A673 (cell line): ENCODE results near the gene GMEB1. TPM values are rescaled to one million over a fixed set of nuclear protein-coding genes. Genes with fewer than 3 reads are reported as not detected.

ENCODE experiments used
- Bru-seq: library from RNA; stranded (reverse); fragments of 400-500 nt; gene quantifications from one replicate; lab custom pipeline; 2021; lab: Mats Ljungman, UMichigan
- BruChase-seq, 2 experiments: library from RNA; stranded (reverse); fragments of 400-500 nt; gene quantifications; one replicate each; lab custom pipeline; 2021; lab: Mats Ljungman, UMichigan
- BruUV-seq: library from RNA; stranded (reverse); fragments of 400-500 nt; replicated peaks from 2 replicates; lab custom pipeline; 2021; lab: Mats Ljungman, UMichigan
- CTCF ChIA-PET: fragments of 300-600 bp; sonication (Branson Sonifier 250); formaldehyde crosslinking; loops from one replicate; lab custom pipeline; 2022; ENCODE audit warnings: antibody characterized with exemption; lab: Charles Lee
- POLR2A ChIA-PET: fragments of 300-600 bp; sonication (Branson Sonifier 250); formaldehyde crosslinking; loops from one replicate; lab custom pipeline; 2022; ENCODE audit warnings: antibody characterized with exemption; ENCODE audit not compliant: low non-redundant PET; lab: Charles Lee
- DNase-seq: peaks from one replicate; pipeline ENCODE4 v3.0.0-alpha.2; 2015; ENCODE audit warnings: low spot score
- H3K27ac ChIP-seq: fragments of 200-600 bp; sonication (generic); 2 replicates; pipeline ENCODE4 v1.5.1; 2016; ENCODE audit warnings: mixed run types, low read depth, mild to moderate bottlenecking, mixed read lengths, antibody characterized with exemption, low read length; ENCODE audit not compliant: poor library complexity, severe bottlenecking
- H3K27me3 ChIP-seq: fragments of 200-600 bp; sonication (generic); replicated peaks from 2 replicates; pipeline ENCODE4 v1.6.1; 2017; ENCODE audit warnings: mixed run types, low read depth, mild to moderate bottlenecking, mixed read lengths, antibody characterized with exemption, low read length; ENCODE audit not compliant: insufficient read depth, poor library complexity
- H3K36me3 ChIP-seq: fragments of 200-600 bp; sonication (generic); 2 replicates; pipeline ENCODE4 v1.6.1; 2016; ENCODE audit warnings: mixed run types, mild to moderate bottlenecking, mixed read lengths, antibody characterized with exemption, low read length; ENCODE audit not compliant: insufficient read depth, poor library complexity, severe bottlenecking
- H3K4me1 ChIP-seq: fragments of 200-600 bp; sonication (generic); 2 replicates; pipeline ENCODE4 v1.6.1; 2017; ENCODE audit warnings: mixed run types, mild to moderate bottlenecking, mixed read lengths, antibody characterized with exemption, low read length; ENCODE audit not compliant: insufficient read depth, poor library complexity, severe bottlenecking
- H3K4me3 ChIP-seq: fragments of 200-600 bp; sonication (generic); 2 replicates; pipeline ENCODE4 v1.5.1; 2016; ENCODE audit warnings: low read depth, mixed run types, mild to moderate bottlenecking, mixed read lengths, low read length; ENCODE audit not compliant: poor library complexity, severe bottlenecking
- H3K9me3 ChIP-seq: fragments of 200-600 bp; sonication (generic); 2 replicates; pipeline ENCODE4 v1.6.1; 2016; ENCODE audit warnings: mixed run types, low read depth, mild to moderate bottlenecking, mixed read lengths, antibody characterized with exemption, low read length; ENCODE audit not compliant: poor library complexity, severe bottlenecking
- EZH2 ChIP-seq: fragments of 200-600 bp; sonication (generic); IDR thresholded peaks from 2 replicates; pipeline ENCODE4 v1.6.1; 2017; ENCODE audit warnings: borderline replicate concordance, low read depth, mild to moderate bottlenecking, mixed read lengths, antibody characterized with exemption, low read length; ENCODE audit not compliant: poor library complexity, severe bottlenecking
- intact Hi-C: fragments of 100-400 bp; cut with micrococcal nuclease; formaldehyde crosslinking; loops from one replicate; pipeline ENCODE4 v1.10.0; 2022; ENCODE audit not compliant: unreplicated experiment
- long read RNA-seq: library from polyadenylated mRNA; stranded (forward); transcript quantifications from one replicate; pipeline ENCODE4 v2.0.0, GENCODE V29; 2022
- total RNA-seq: library from RNA; stranded (reverse); gene quantifications from 2 replicates; pipeline ENCODE4 v1.2.3, GENCODE V29; 2021
- TF ChIP-seq, protein P1 (sequence below): fragments of 300-800, 200-600 bp; sonication (generic); conservative IDR thresholded peaks from 2 replicates; pipeline ENCODE4 v1.5.1; 2017; ENCODE audit warnings: low read depth, mild to moderate bottlenecking, antibody characterized with exemption, low read length, moderate library complexity, mixed read lengths

The GMEB1 gene, protein sequence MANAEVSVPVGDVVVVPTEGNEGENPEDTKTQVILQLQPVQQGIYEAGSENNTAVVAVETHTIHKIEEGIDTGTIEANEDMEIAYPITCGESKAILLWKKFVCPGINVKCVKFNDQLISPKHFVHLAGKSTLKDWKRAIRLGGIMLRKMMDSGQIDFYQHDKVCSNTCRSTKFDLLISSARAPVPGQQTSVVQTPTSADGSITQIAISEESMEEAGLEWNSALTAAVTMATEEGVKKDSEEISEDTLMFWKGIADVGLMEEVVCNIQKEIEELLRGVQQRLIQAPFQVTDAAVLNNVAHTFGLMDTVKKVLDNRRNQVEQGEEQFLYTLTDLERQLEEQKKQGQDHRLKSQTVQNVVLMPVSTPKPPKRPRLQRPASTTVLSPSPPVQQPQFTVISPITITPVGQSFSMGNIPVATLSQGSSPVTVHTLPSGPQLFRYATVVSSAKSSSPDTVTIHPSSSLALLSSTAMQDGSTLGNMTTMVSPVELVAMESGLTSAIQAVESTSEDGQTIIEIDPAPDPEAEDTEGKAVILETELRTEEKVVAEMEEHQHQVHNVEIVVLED
- total RNA-seq, result 20.9 and 23.0 TPM in 2 replicates
- percentile 65 among the genes with signal in this experiment for Bru-seq, nascent RNA
- percentile 72 among the genes with signal in this experiment for BruChase-seq, experiment 1, labeled RNA remaining after a 2-hour chase
- percentile 77 among the genes with signal in this experiment for BruChase-seq, experiment 2, labeled RNA remaining after a 6-hour chase
- long read RNA-seq, full-length matches to known transcripts, result 8 of 21 reads
- long read RNA-seq, partial matches to known transcripts, result 2 of 21 reads
- long read RNA-seq, other reads (novel, unspliced or antisense), result 11 of 21 reads

DNA sequence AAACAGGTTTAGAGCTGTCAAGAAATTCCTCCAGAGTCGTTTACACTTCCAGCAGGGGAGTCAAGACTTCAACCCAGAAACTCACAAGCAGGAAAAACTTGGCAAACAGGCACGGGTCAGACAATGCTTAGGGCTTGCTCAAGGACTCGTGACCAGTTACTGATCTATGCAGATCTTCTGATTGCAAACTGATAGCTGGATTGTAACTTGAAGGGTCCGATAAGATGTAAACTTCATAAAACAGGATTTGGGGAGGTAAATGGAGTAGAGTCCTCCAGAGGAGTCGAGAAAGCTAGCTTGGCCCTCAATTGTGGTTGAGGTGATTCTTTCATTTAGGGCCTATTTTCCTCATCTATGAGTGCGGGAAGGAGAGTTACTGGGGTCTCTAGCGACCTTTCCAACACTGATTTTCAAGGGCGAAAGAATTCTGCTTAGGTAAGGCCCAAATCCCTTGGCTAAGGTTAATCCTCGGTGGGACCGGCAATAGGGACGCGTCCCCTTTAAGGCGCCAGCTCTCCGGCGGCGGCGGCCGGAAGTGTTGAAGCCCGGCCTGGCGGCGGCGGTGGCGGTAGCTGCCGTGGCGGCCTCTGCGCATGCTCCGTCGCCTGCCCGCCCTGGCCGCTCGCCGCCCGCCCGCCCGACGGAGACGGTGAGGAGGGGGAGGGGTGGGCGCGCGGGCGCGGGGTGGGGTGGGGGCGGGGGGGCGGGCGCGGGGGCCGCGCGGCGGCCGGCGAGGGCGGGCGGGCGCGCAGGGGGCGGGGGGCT is at the start of gene GMEB1:
Gene GMEB1 (plus strand): TSS at position 594 of the 765 bp plus-strand sequence. CDS start 14,829 bp downstream, outside the sequence.
- DNase-seq, result peak; percentile 93
- ChIA-PET POLR2A (interaction anchor here (0.5 to 0.7 kb wide), 3 partner anchors 36 to 246 kb away, joined by 3 to 7 read pairs (median 3); no protein-coding TSS in a partner anchor), CTCF (interaction anchor here (0.6 to 1.2 kb wide), 2 partner anchors 25 to 68 kb away, joined by 10 to 18 read pairs; partner anchors contain the start of genes TAF12 and YTHDF2)
- H3K27ac ChIP-seq, result peak within 1 kb of the TSS; percentile 96
- H3K36me3 ChIP-seq, result no peaks in the 10 kb centered on the region
- TF ChIP-seq EZH2, result no peak
- TF ChIP-seq, protein P1, sequence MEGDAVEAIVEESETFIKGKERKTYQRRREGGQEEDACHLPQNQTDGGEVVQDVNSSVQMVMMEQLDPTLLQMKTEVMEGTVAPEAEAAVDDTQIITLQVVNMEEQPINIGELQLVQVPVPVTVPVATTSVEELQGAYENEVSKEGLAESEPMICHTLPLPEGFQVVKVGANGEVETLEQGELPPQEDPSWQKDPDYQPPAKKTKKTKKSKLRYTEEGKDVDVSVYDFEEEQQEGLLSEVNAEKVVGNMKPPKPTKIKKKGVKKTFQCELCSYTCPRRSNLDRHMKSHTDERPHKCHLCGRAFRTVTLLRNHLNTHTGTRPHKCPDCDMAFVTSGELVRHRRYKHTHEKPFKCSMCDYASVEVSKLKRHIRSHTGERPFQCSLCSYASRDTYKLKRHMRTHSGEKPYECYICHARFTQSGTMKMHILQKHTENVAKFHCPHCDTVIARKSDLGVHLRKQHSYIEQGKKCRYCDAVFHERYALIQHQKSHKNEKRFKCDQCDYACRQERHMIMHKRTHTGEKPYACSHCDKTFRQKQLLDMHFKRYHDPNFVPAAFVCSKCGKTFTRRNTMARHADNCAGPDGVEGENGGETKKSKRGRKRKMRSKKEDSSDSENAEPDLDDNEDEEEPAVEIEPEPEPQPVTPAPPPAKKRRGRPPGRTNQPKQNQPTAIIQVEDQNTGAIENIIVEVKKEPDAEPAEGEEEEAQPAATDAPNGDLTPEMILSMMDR, result no peak
- peaks cover 9% of the 10 kb centered on the region for H3K4me1 ChIP-seq
- no peaks in the 10 kb centered on the region for H3K9me3 ChIP-seq
- intact Hi-C loops, result no loop called here
- H3K27me3 ChIP-seq, result no peaks in the 10 kb centered on the region
- TSS peak; percentile 80 for BruUV-seq
- H3K4me3 ChIP-seq, result peak within 1 kb of the TSS; percentile 87

GRCh38 chr1:28631713-28632112 is 36.9 kb upstream of the GMEB1 start:
- Histone ChIP-seq H3K27ac (peak overlapping the region; percentile 23), H3K27me3 (no peaks in the 10 kb centered on the region), H3K36me3 (no peaks in the 10 kb centered on the region), H3K4me1 (peaks cover 10% of the 10 kb centered on the region), H3K4me3 (no peak overlapping the region), H3K9me3 (no peaks in the 10 kb centered on the region)
- CTCF ChIA-PET, result no interaction called here
- POLR2A ChIA-PET, result interaction anchor here (0.6 kb wide), 1 partner anchor 344 kb away, joined by 11 read pairs; no protein-coding TSS in a partner anchor
- no TSS peak for BruUV-seq
- intact Hi-C loops, result no loop called here
- no peak for DNase-seq
- TF ChIP-seq EZH2, result no peak
- TF ChIP-seq, protein P1, result no peak

- Histone ChIP-seq H3K27ac (no peak overlapping the region), H3K27me3 (no peaks in the 10 kb centered on the region), H3K36me3 (no peaks in the 10 kb centered on the region), H3K9me3 (no peaks in the 10 kb centered on the region), H3K4me1 (peaks cover 10% of the 10 kb centered on the region), H3K4me3 (no peak overlapping the region)
- ChIA-PET CTCF (interaction anchor here (0.7 kb wide), 1 partner anchor 16 kb away, joined by 4 read pairs; the partner anchor contains the start of gene RNU11), POLR2A (interaction anchor here (0.6 kb wide), 1 partner anchor 36 kb away, joined by 3 read pairs; no protein-coding TSS in a partner anchor)
- TF ChIP-seq EZH2, result no peak
- TF ChIP-seq, protein P1, result no peak
- DNase-seq, result no peak
- intact Hi-C loops, result no loop called here
- no TSS peak for BruUV-seq
Measured at GRCh38 chr1:28632560-28632959, 36.0 kb upstream of the GMEB1 start.
